Inflammatory macrophage (primary cell): ENCODE data around the gene MMP17.

ENCODE experiments used
- DNase-seq, 2 donors: peaks; one replicate each; pipeline ENCODE4 v3.0.0-alpha.2; 2020 to 2022

MMP17 gene

GRCh38 chr12:131895640-131896079 lies 67.5 kb downstream of the MMP17 start:
- DNase-seq, result no peak

GRCh38 chr12:131896080-131896810 lies 68.1 kb downstream of the MMP17 start:
- DNase-seq, result peak; percentile 53 to 73

GRCh38 chr12:131896811-131897270 lies 68.6 kb downstream of the MMP17 start:
- DNase-seq, result no peak

- no peak for DNase-seq
Observed at GRCh38 chr12:131897276-131897675, 69.1 kb downstream of the MMP17 start.

GRCh38 chr12:131897875-131898274 lies 69.7 kb downstream of the MMP17 start:
- no peak for DNase-seq

GRCh38 chr12:131900397-131900796 lies 72.2 kb downstream of the MMP17 start:
- no peak for DNase-seq
